ENCODE measurements around the gene PPT2.

DNA sequence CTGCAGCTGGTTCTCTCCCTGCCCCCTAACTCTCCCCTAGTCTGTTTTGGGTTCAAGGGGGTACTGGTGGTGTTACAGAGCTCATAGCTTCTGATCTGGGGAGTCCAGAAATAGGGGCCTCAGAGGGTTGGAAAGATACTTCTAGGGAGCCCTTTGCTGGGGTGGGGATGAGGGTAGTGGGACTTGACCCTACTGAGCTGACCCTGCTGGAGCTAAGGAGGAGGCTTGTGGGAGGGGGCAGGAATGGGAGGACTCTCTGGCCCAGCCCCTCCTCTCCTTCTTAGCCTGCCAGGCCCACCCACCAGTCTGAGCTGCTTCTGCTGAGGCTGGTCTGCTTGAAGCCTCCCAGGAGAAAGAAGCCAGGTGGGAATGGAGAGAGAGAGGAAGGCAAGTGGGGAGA, 10.4 kb downstream of the PPT2 start, which contains the start of gene EGFL8:
- no peak for TF ChIP-seq EP300 (IDR thresholded peaks at IDR 0.05)
- TF ChIP-seq POLR2A (IDR thresholded peaks at IDR 0.05; ENCODE audit: low read depth): no peak
- no peak for TF ChIP-seq CTCF (IDR thresholded peaks at IDR 0.05)
- TF ChIP-seq POLR2AphosphoS5 (IDR thresholded peaks at IDR 0.05): no peak
